ENCODE measurements around the gene FKBP6. TPM values are rescaled to one million over a fixed set of nuclear protein-coding genes. Genes with fewer than 3 reads are reported as not detected.
"Not testable (repeated sequence)": the region's sequence is repeated elsewhere in the genome, so short reads cannot be mapped to it uniquely, and the experiment has no call there.

Gene FKBP6
- total RNA-seq, 4 donors from 2014 or later: 0.14 TPM; not detected in 3

GRCh38 chr7:73356159-73356558 is 28.2 kb downstream of the FKBP6 start:
- no peak for DNase-seq
- TF ChIP-seq CTCF (IDR thresholded peaks at IDR 0.05) (no peak), POLR2A (IDR thresholded peaks at IDR 0.05) (no peak)
- Histone ChIP-seq H3K36me3 (no peaks in the 10 kb centered on the region), H3K27ac (no peak overlapping the region), H3K4me1 (no peaks in the 10 kb centered on the region), H3K27me3 (no peaks in the 10 kb centered on the region), H3K4me3 (no peak overlapping the region), H3K9me3 (no peaks in the 10 kb centered on the region)
- intact Hi-C loops (cut with DNase I; ENCODE audit: low total_unique reads): no loop called here

GRCh38 chr7:73358590-73359275 is 30.8 kb downstream of the FKBP6 start:
- TF ChIP-seq CTCF (IDR thresholded peaks at IDR 0.05): no peak
- TF ChIP-seq POLR2A (IDR thresholded peaks at IDR 0.05): no peak
- intact Hi-C loops (cut with DNase I; ENCODE audit: low total_unique reads): no loop called here
- Histone ChIP-seq H3K27ac (no peak overlapping the region), H3K27me3 (no peaks in the 10 kb centered on the region), H3K9me3 (no peaks in the 10 kb centered on the region), H3K4me1 (no peaks in the 10 kb centered on the region), H3K4me3 (peak overlapping the region in 1 of 2 donors; percentile 3), H3K36me3 (no peaks in the 10 kb centered on the region)
- DNase-seq: no peak

- no peaks in the 10 kb centered on the region for H3K27me3 ChIP-seq
- no peak overlapping the region for H3K27ac ChIP-seq
- DNase-seq: no peak
- no peak for TF ChIP-seq CTCF (IDR thresholded peaks at IDR 0.05)
- TF ChIP-seq POLR2A (IDR thresholded peaks at IDR 0.05): no peak
- H3K4me1 ChIP-seq: no peaks in the 10 kb centered on the region
- intact Hi-C loops (cut with DNase I; ENCODE audit: low total_unique reads): no loop called here
- H3K9me3 ChIP-seq: no peaks in the 10 kb centered on the region
- no peak overlapping the region for H3K4me3 ChIP-seq
- H3K36me3 ChIP-seq: no peaks in the 10 kb centered on the region
These were observed 31.3 kb downstream of the FKBP6 start for GRCh38 chr7:73359306-73359705.

- Histone ChIP-seq H3K27me3 (no peaks in the 10 kb centered on the region), H3K27ac (no peak overlapping the region), H3K4me1 (no peaks in the 10 kb centered on the region), H3K36me3 (no peaks in the 10 kb centered on the region), H3K9me3 (no peaks in the 10 kb centered on the region), H3K4me3 (no peak overlapping the region)
- intact Hi-C loops (cut with DNase I; ENCODE audit: low total_unique reads): no loop called here
- no peak for DNase-seq
- TF ChIP-seq CTCF (IDR thresholded peaks at IDR 0.05) (no peak), POLR2A (IDR thresholded peaks at IDR 0.05) (no peak)
These were observed 31.9 kb downstream of the FKBP6 start for GRCh38 chr7:73359746-73360375.

- H3K36me3 ChIP-seq; H3K27me3 ChIP-seq; H3K4me1 ChIP-seq; intact Hi-C loops (cut with DNase I; ENCODE audit: low total_unique reads); H3K27ac ChIP-seq; DNase-seq; H3K9me3 ChIP-seq; H3K4me3 ChIP-seq: not testable (repeated sequence)
These were observed 32.6 kb downstream of the FKBP6 start for GRCh38 chr7:73360590-73360989.
